ENCODE results near the gene BMPER.

BMPER gene

GRCh38 chr7:34153656-34154270 lies 248.4 kb downstream of the BMPER start:
- TF ChIP-seq CTCF (IDR thresholded peaks at IDR 0.05; ENCODE audit: borderline replicate concordance, control extremely low read depth, extremely low read depth, insufficient read depth, missing control alignments) = no peak
- in situ Hi-C loops (cut with MboI; ENCODE audit: low sequenced_read_pairs, unreplicated experiment) = no loop called here
- DNase-seq (ENCODE audit: low spot score) = no peak

GRCh38 chr7:34155220-34155908 lies 250.0 kb downstream of the BMPER start:
- in situ Hi-C loops (cut with MboI; ENCODE audit: low sequenced_read_pairs, unreplicated experiment) = no loop called here
- DNase-seq (ENCODE audit: low spot score) = no peak
- no peak for TF ChIP-seq CTCF (IDR thresholded peaks at IDR 0.05; ENCODE audit: borderline replicate concordance, control extremely low read depth, extremely low read depth, insufficient read depth, missing control alignments)

GRCh38 chr7:34156336-34156735 lies 251.0 kb downstream of the BMPER start:
- no peak for DNase-seq (ENCODE audit: low spot score)
- in situ Hi-C loops (cut with MboI; ENCODE audit: low sequenced_read_pairs, unreplicated experiment) = no loop called here
- TF ChIP-seq CTCF (IDR thresholded peaks at IDR 0.05; ENCODE audit: borderline replicate concordance, control extremely low read depth, extremely low read depth, insufficient read depth, missing control alignments) = no peak

- in situ Hi-C loops (cut with MboI; ENCODE audit: low sequenced_read_pairs, unreplicated experiment) = no loop called here
- no peak for DNase-seq (ENCODE audit: low spot score)
- TF ChIP-seq CTCF (IDR thresholded peaks at IDR 0.05; ENCODE audit: borderline replicate concordance, control extremely low read depth, extremely low read depth, insufficient read depth, missing control alignments) = no peak
These were observed 251.8 kb downstream of the BMPER start for GRCh38 chr7:34157137-34157536.

GRCh38 chr7:34158368-34159153 lies 253.2 kb downstream of the BMPER start:
- DNase-seq (ENCODE audit: low spot score) = no peak
- in situ Hi-C loops (cut with MboI; ENCODE audit: low sequenced_read_pairs, unreplicated experiment) = no loop called here
- TF ChIP-seq CTCF (IDR thresholded peaks at IDR 0.05; ENCODE audit: borderline replicate concordance, control extremely low read depth, extremely low read depth, insufficient read depth, missing control alignments) = no peak

GRCh38 chr7:34160261-34160752 lies 255.0 kb downstream of the BMPER start:
- in situ Hi-C loops (cut with MboI; ENCODE audit: low sequenced_read_pairs, unreplicated experiment) = no loop called here
- TF ChIP-seq CTCF (IDR thresholded peaks at IDR 0.05; ENCODE audit: borderline replicate concordance, control extremely low read depth, extremely low read depth, insufficient read depth, missing control alignments) = no peak
- no peak for DNase-seq (ENCODE audit: low spot score)

Data from GM13976 (cell line).